Gastroesophageal sphincter (tissue), 4 donors: ENCODE data around the gene RASSF5. TPM values are rescaled to one million over a fixed set of nuclear protein-coding genes. Genes with fewer than 3 reads are reported as not detected.

Experiments used
- ATAC-seq: fragments of 150-250 bp; one replicate; pipeline ENCODE4 v1.9.1; 2016; ENCODE audit warnings: mild to moderate bottlenecking, moderate library complexity
- H3K27ac ChIP-seq, 4 donors: fragments of 200-600 bp; sonication (generic) in 3 of 4; 1 replicate in 3 of 4; 2 replicates in 1 of 4; pipeline ENCODE4 v1.5.1; 2016 to 2019
- H3K27me3 ChIP-seq: fragments of 200-600 bp; sonication (generic); one replicate; pipeline ENCODE4 v1.5.1; 2019
- H3K36me3 ChIP-seq, 2 donors: fragments of 200-600 bp; sonication (generic); one replicate each; pipeline ENCODE4 v1.5.1; 2019; ENCODE audit warnings: control low read depth in 1 of 2
- H3K4me1 ChIP-seq, 3 donors: fragments of 200-600 bp; sonication (generic); 1 replicate in 2 of 3; 2 replicates in 1 of 3; pipeline ENCODE4 v1.5.1; 2016 to 2019; ENCODE audit warnings: control low read depth in 2 of 3
- H3K4me3 ChIP-seq, 2 donors: fragments of 200-600 bp; sonication (generic); one replicate each; pipeline ENCODE4 v1.5.1; 2019; ENCODE audit warnings: mild to moderate bottlenecking in 1 of 2, moderate library complexity in 1 of 2
- H3K9me3 ChIP-seq, 3 donors: fragments of 200-600 bp; sonication (generic); one replicate each; pipeline ENCODE4 v1.5.1; 2017 to 2019; ENCODE audit warnings: control low read depth in 2 of 3
- CTCF ChIP-seq, 4 experiments: fragments of 200-600 bp in 2 of 4; fragments of 450-650 bp in 2 of 4; sonication (generic) in 1 of 4; IDR thresholded peaks; one replicate each; pipeline ENCODE4 v1.5.1; 2017 to 2019; ENCODE audit warnings: antibody characterized with exemption in 4 of 4, mild to moderate bottlenecking in 2 of 4, moderate library complexity in 2 of 4
- EP300 ChIP-seq: sonication (generic); formaldehyde crosslinking; IDR thresholded peaks from one replicate; pipeline ENCODE4 v1.6.1; 2017; ENCODE audit warnings: antibody characterized with exemption, mild to moderate bottlenecking
- POLR2A ChIP-seq, 2 donors: fragments of 450-650 bp; IDR thresholded peaks; one replicate each; pipeline ENCODE4 v1.6.1; 2017; ENCODE audit warnings: antibody characterized with exemption in 2 of 2, mild to moderate bottlenecking in 2 of 2, moderate library complexity in 1 of 2
- POLR2AphosphoS5 ChIP-seq: sonication (generic); formaldehyde crosslinking; IDR thresholded peaks from one replicate; pipeline ENCODE4 v1.6.1; 2017; ENCODE audit warnings: antibody characterized with exemption
- WGBS, 2 donors: methylation state at CpG; one replicate each; pipeline ENCODE4 v1.1.5; 2018; ENCODE audit warnings: low coverage in 1 of 2; 5-methylcytosine and 5-hydroxymethylcytosine counted together
- total RNA-seq, 4 donors: library from RNA; depleted of rRNA; stranded (reverse); fragments of >200 nt; gene quantifications; one replicate each; pipeline ENCODE4 v1.1.0, GENCODE V29; 2016

Gene RASSF5
- total RNA-seq, 4 donors from 2014 or later, result 6.2 to 23.3 (median 8.5) TPM

- no peak for ATAC-seq
- Histone ChIP-seq H3K27me3 (no peaks in the 10 kb centered on the region), H3K4me1 (peaks cover 0 to 59% (median 29%) of the 10 kb centered on the region in 3 donors), H3K4me3 (no peak overlapping the region), H3K27ac (peak overlapping the region in 3 of 4 donors; percentile 80 to 84 (median 82)), H3K36me3 (no peaks in the 10 kb centered on the region), H3K9me3 (no peaks in the 10 kb centered on the region)
- WGBS, 2 donors, result 57% methylated on average over 1 of the region's 1 CpG; no CpG with 5 or more reads in 1 of the 2 donors
- TF ChIP-seq POLR2AphosphoS5 (peak; percentile 35), EP300 (no peak), CTCF (IDR thresholded peaks at IDR 0.05) (no peak)
Observed at GRCh38 chr1:206554701-206555472, 47.6 kb downstream of the RASSF5 start.

- TF ChIP-seq EP300 (no peak), POLR2AphosphoS5 (peak; percentile 74)
- H3K36me3 ChIP-seq, result no peaks in the 10 kb centered on the region
- 23 to 42% methylated on average over 3 of the region's 10 CpGs for WGBS, 2 donors
- peak overlapping the region in 3 of 4 donors; percentile 80 to 84 (median 82) for H3K27ac ChIP-seq
- no peaks in the 10 kb centered on the region for H3K9me3 ChIP-seq
- no peak overlapping the region for H3K4me3 ChIP-seq
- no peaks in the 10 kb centered on the region for H3K27me3 ChIP-seq
- no peak for ATAC-seq
- peaks cover 0 to 65% (median 29%) of the 10 kb centered on the region in 3 donors for H3K4me1 ChIP-seq
Observed at GRCh38 chr1:206555473-206555935, 48.2 kb downstream of the RASSF5 start.

- WGBS, 2 donors, result 73 to 86% methylated on average over 2 to 6 of the region's 7 CpGs
- Histone ChIP-seq H3K27me3 (no peaks in the 10 kb centered on the region), H3K9me3 (no peaks in the 10 kb centered on the region), H3K4me3 (peak overlapping the region in 1 of 2 donors; percentile 70), H3K4me1 (peaks cover 0 to 69% (median 29%) of the 10 kb centered on the region in 3 donors), H3K36me3 (no peaks in the 10 kb centered on the region), H3K27ac (peak overlapping the region in 3 of 4 donors; percentile 80 to 84 (median 82))
- ATAC-seq, result no peak
- TF ChIP-seq EP300, result no peak
- no peak for TF ChIP-seq POLR2AphosphoS5
- TF ChIP-seq CTCF (IDR thresholded peaks at IDR 0.05), result no peak
- no peak for TF ChIP-seq POLR2A (IDR thresholded peaks at IDR 0.05)
Observed at GRCh38 chr1:206556047-206556749, 48.9 kb downstream of the RASSF5 start.

GRCh38 chr1:206556750-206557635, 49.7 kb downstream of the RASSF5 start:
- Histone ChIP-seq H3K36me3 (peaks cover 0 to 3% of the 10 kb centered on the region in 2 donors), H3K4me3 (peak overlapping the region; percentile 59 to 70), H3K4me1 (peaks cover 0 to 69% (median 29%) of the 10 kb centered on the region in 3 donors), H3K27me3 (no peaks in the 10 kb centered on the region), H3K9me3 (no peaks in the 10 kb centered on the region), H3K27ac (peak overlapping the region; percentile 30 to 84 (median 81))
- peak; percentile 83 for ATAC-seq
- TF ChIP-seq EP300 (no peak), POLR2AphosphoS5 (peak; percentile 65), POLR2A (IDR thresholded peaks at IDR 0.05) (peak; percentile 39 to 43)
- WGBS, 2 donors, result 0% methylated on average over 1 of the region's 67 CpGs

GRCh38 chr1:206557636-206558473, 50.5 kb downstream of the RASSF5 start:
- Histone ChIP-seq H3K4me3 (peak overlapping the region; percentile 59 to 70), H3K4me1 (peaks cover 0 to 69% (median 29%) of the 10 kb centered on the region in 3 donors), H3K27ac (peak overlapping the region; percentile 30 to 84 (median 81)), H3K27me3 (no peaks in the 10 kb centered on the region), H3K9me3 (no peaks in the 10 kb centered on the region), H3K36me3 (peaks cover 0 to 6% of the 10 kb centered on the region in 2 donors)
- TF ChIP-seq POLR2AphosphoS5, result no peak
- no peak for TF ChIP-seq CTCF (IDR thresholded peaks at IDR 0.05)
- no peak for TF ChIP-seq POLR2A (IDR thresholded peaks at IDR 0.05)
- TF ChIP-seq EP300, result no peak
- 41 to 63% methylated on average over 3 to 11 of the region's 14 CpGs for WGBS, 2 donors
- no peak for ATAC-seq
